GM12878 (cell line): ENCODE measurements around the gene SPTBN1.

Experiments
- CTCF ChIP-seq, 3 experiments: IDR thresholded peaks in 2 of 3; conservative IDR thresholded peaks in 1 of 3; 2 replicates each; pipeline ENCODE4 v1.5.1; 2011; ENCODE audit warnings: low read depth in 3 of 3, low read length in 3 of 3, mild to moderate bottlenecking in 3 of 3, control low read depth in 2 of 3, moderate library complexity in 2 of 3, inconsistent platforms in 1 of 3, mixed read lengths in 1 of 3; ENCODE audit not compliant: control insufficient read depth in 2 of 3, insufficient read depth in 1 of 3; ENCODE audit errors: extremely low read depth in 1 of 3
- E2F4 ChIP-seq: IDR thresholded peaks from 2 replicates; pipeline ENCODE4 v1.6.1; 2012; ENCODE audit warnings: low read depth, low read length, improper control_type of control experiment
- E2F8 ChIP-seq: fragments of 450-650 bp; IDR thresholded peaks from 2 replicates; pipeline ENCODE4 v1.6.1; 2018; ENCODE audit warnings: mild to moderate bottlenecking, low read depth, moderate library complexity; ENCODE audit not compliant: partially characterized antibody
- ESRRA ChIP-seq: IDR thresholded peaks from 2 replicates; pipeline ENCODE4 v1.6.1; 2012; ENCODE audit warnings: mild to moderate bottlenecking, low read length, improper control_type of control experiment
- FOS ChIP-seq: IDR thresholded peaks from 3 replicates; pipeline ENCODE4 v1.6.1; 2011; ENCODE audit warnings: borderline replicate concordance; ENCODE audit not compliant: insufficient read length; ENCODE audit errors: extremely low read depth
- NR2F1 ChIP-seq: fragments of 450-650 bp; conservative IDR thresholded peaks from 2 replicates; pipeline ENCODE4 v1.6.1; 2017; ENCODE audit warnings: mild to moderate bottlenecking
- RAD21 ChIP-seq: IDR thresholded peaks from 2 replicates; pipeline ENCODE4 v1.6.1; 2011; ENCODE audit warnings: mild to moderate bottlenecking, low read depth, low read length, moderate library complexity; ENCODE audit not compliant: insufficient read depth
- SMAD1 ChIP-seq: fragments of 450-650 bp; IDR thresholded peaks from 2 replicates; pipeline ENCODE4 v1.6.1; 2018; ENCODE audit warnings: mild to moderate bottlenecking, low read depth; ENCODE audit not compliant: partially characterized antibody
- SMC3 ChIP-seq: IDR thresholded peaks from 2 replicates; pipeline ENCODE4 v1.6.1; 2011; ENCODE audit warnings: low read length, improper control_type of control experiment, borderline replicate concordance
- ZNF384 ChIP-seq: IDR thresholded peaks from 2 replicates; pipeline ENCODE4 v1.6.1; 2012; ENCODE audit warnings: low read depth, mild to moderate bottlenecking, low read length, improper control_type of control experiment, borderline replicate concordance

- no peak for TF ChIP-seq E2F8
- TF ChIP-seq FOS: no peak
- TF ChIP-seq E2F4: no peak
- TF ChIP-seq ZNF384: no peak
- TF ChIP-seq ESRRA: no peak
- TF ChIP-seq NR2F1: no peak
- TF ChIP-seq CTCF (IDR thresholded peaks at IDR 0.05 in 2 of 3, conservative IDR thresholded peaks at IDR 0.05 in 1 of 3; ENCODE audit: control insufficient read depth in 2 of 3, extremely low read depth in 1 of 3, insufficient read depth in 1 of 3, low read depth in 3 of 3, low read length in 3 of 3): no peak
- TF ChIP-seq RAD21: no peak
- TF ChIP-seq SMAD1: no peak
- no peak for TF ChIP-seq SMC3
These were observed 52.4 kb downstream of the SPTBN1 start for GRCh38 chr2:54508541-54508940.
